GM12878 (cell line): Measurements from ENCODE around the gene CIAO2B. TPM values are rescaled to one million over a fixed set of nuclear protein-coding genes. Genes with fewer than 3 reads are reported as not detected.

ENCODE experiments used
- ATAC-seq: fragments of 200-7000 bp; cut with Tn5 transposase; 3 replicates; pipeline ENCODE4 v1.9.1; 2020; ENCODE audit warnings: mild to moderate bottlenecking, moderate library complexity
- BruUV-seq: library from RNA; stranded (reverse); fragments of 400-500 nt; replicated peaks from 2 replicates; lab custom pipeline; 2021; lab: Mats Ljungman, UMichigan
- CTCF ChIA-PET: fragments of 300-600 bp; sonication (Branson Sonifier 250); formaldehyde crosslinking; extraction: SDS; loops from one replicate; lab custom pipeline; 2021; ENCODE audit warnings: inconsistent platforms; lab: Yijun Ruan, JAX
- POLR2A ChIA-PET: fragments of 350-600 bp; formaldehyde crosslinking; extraction: SDS; loops from one replicate; lab custom pipeline; 2021; ENCODE audit warnings: inconsistent platforms; lab: Charles Lee
- RAD21 ChIA-PET: fragments of 300-600 bp; sonication (Branson Sonifier 250); formaldehyde crosslinking; loops from one replicate; lab custom pipeline; 2023; ENCODE audit warnings: antibody characterized with exemption; ENCODE audit not compliant: unreplicated experiment; lab: Charles Lee
- SMC1A ChIA-PET: fragments of 300-600 bp; sonication (Branson Sonifier 250); formaldehyde crosslinking; loops from one replicate; lab custom pipeline; 2023; ENCODE audit not compliant: unreplicated experiment, uncharacterized antibody; lab: Charles Lee
- DNase-seq: peaks from one replicate; pipeline ENCODE4 v3.0.0-alpha.2; 2011; ENCODE audit warnings: low read depth, low spot score
- FAIRE-seq: peaks from 3 replicates; lab custom pipeline; 2011; peaks lifted over from hg19 to GRCh38; lab: Jason Lieb, UNC
- H2AFZ ChIP-seq: 2 replicates; pipeline ENCODE4 v1.6.0; 2011; ENCODE audit warnings: low read depth, low read length, control low read depth; ENCODE audit not compliant: control insufficient read depth
- H3K27ac ChIP-seq: 2 replicates; pipeline ENCODE4 v1.5.1; 2011; ENCODE audit warnings: control low read depth; ENCODE audit not compliant: control insufficient read depth, insufficient read depth
- H3K27me3 ChIP-seq, 2 experiments: replicated peaks in 1 of 2; 2 replicates each; pipeline versions ENCODE4 v1.6.0 to v1.6.1; 2011; ENCODE audit warnings: low read length in 1 of 2; ENCODE audit not compliant: control insufficient read depth in 2 of 2, insufficient read depth in 2 of 2
- H3K36me3 ChIP-seq, 2 experiments: 2 replicates each; pipeline ENCODE4 v1.5.1; 2011; ENCODE audit warnings: low read length in 1 of 2; ENCODE audit not compliant: control insufficient read depth in 2 of 2, insufficient read depth in 2 of 2
- H3K4me1 ChIP-seq: 2 replicates; pipeline ENCODE4 v1.6.1; 2011; ENCODE audit warnings: mild to moderate bottlenecking, low read length, moderate library complexity, mixed read lengths; ENCODE audit not compliant: control insufficient read depth, insufficient read depth
- H3K4me2 ChIP-seq: 2 replicates; pipeline ENCODE4 v1.6.0; 2011; ENCODE audit warnings: control low read depth; ENCODE audit not compliant: control insufficient read depth, insufficient read depth
- H3K4me3 ChIP-seq: fragments of 200-600 bp; sonication (generic); 2 replicates; pipeline ENCODE4 v1.5.1; 2016
- H3K79me2 ChIP-seq: 2 replicates; pipeline ENCODE4 v1.6.0; 2011; ENCODE audit warnings: low read length; ENCODE audit not compliant: control insufficient read depth, insufficient read depth
- H3K9ac ChIP-seq: 2 replicates; pipeline ENCODE4 v1.8.0; 2011; ENCODE audit warnings: low read length, control low read depth, mixed read lengths; ENCODE audit not compliant: control insufficient read depth, insufficient read depth
- H3K9me3 ChIP-seq: replicated peaks from 3 replicates; pipeline ENCODE4 v1.5.1; 2011; ENCODE audit warnings: mild to moderate bottlenecking, low read length; ENCODE audit not compliant: control insufficient read depth, insufficient read depth
- H4K20me1 ChIP-seq: 2 replicates; pipeline ENCODE4 v1.6.0; 2011; ENCODE audit not compliant: control insufficient read depth, insufficient read depth
- ATF7 ChIP-seq: fragments of 450-650 bp; IDR thresholded peaks from 2 replicates; pipeline ENCODE4 v1.6.1; 2016; ENCODE audit warnings: low read depth, mild to moderate bottlenecking
- BACH1 ChIP-seq: fragments of 450-650 bp; IDR thresholded peaks from 2 replicates; pipeline ENCODE4 v1.6.1; 2017; ENCODE audit warnings: mild to moderate bottlenecking, borderline replicate concordance
- CEBPB ChIP-seq, 2 experiments: fragments of 150-350 bp in 1 of 2; IDR thresholded peaks; 2 replicates each; pipeline ENCODE4 v1.6.1; 2012 to 2014; ENCODE audit warnings: low read depth in 2 of 2, low read length in 2 of 2, borderline replicate concordance in 1 of 2, inconsistent platforms in 1 of 2
- CHD4 ChIP-seq: fragments of 200-600 bp; sonication (generic); IDR thresholded peaks from 2 replicates; pipeline ENCODE4 v1.6.1; 2016; ENCODE audit warnings: mild to moderate bottlenecking
- DPF2 ChIP-seq: fragments of 450-650 bp; IDR thresholded peaks from 2 replicates; pipeline ENCODE4 v1.6.1; 2017; ENCODE audit warnings: mild to moderate bottlenecking
- ETV6 ChIP-seq, 2 experiments: fragments of 450-650 bp in 1 of 2; IDR thresholded peaks in 1 of 2; conservative IDR thresholded peaks in 1 of 2; 2 replicates each; pipeline ENCODE4 v1.6.1; 2014; ENCODE audit warnings: antibody characterized with exemption in 1 of 2, borderline replicate concordance in 1 of 2, low read depth in 1 of 2, mild to moderate bottlenecking in 1 of 2, moderate library complexity in 1 of 2
- JUND ChIP-seq: IDR thresholded peaks from 2 replicates; pipeline ENCODE4 v1.6.1; 2012; ENCODE audit warnings: low read depth, mild to moderate bottlenecking, low read length, improper control_type of control experiment, moderate library complexity
- MEF2A ChIP-seq: IDR thresholded peaks from 2 replicates; pipeline ENCODE4 v1.6.1; 2011; ENCODE audit warnings: low read depth, mild to moderate bottlenecking, low read length, moderate library complexity; ENCODE audit not compliant: insufficient read depth
- NFXL1 ChIP-seq: fragments of 450-650 bp; IDR thresholded peaks from 2 replicates; pipeline ENCODE4 v1.6.1; 2017; ENCODE audit warnings: antibody characterized with exemption, mild to moderate bottlenecking, borderline replicate concordance
- RB1 ChIP-seq: fragments of 450-650 bp; formaldehyde crosslinking; IDR thresholded peaks from 2 replicates; pipeline ENCODE4 v1.6.1; 2017; ENCODE audit warnings: mild to moderate bottlenecking, borderline replicate concordance
- SMARCA5 ChIP-seq: fragments of 450-650 bp; IDR thresholded peaks from 2 replicates; pipeline ENCODE4 v1.6.1; 2017; ENCODE audit warnings: mild to moderate bottlenecking
- ZBTB33 ChIP-seq: fragments of 450-650 bp; IDR thresholded peaks from 2 replicates; pipeline ENCODE4 v1.6.1; 2017; ENCODE audit warnings: mild to moderate bottlenecking
- ZNF217 ChIP-seq: fragments of 450-650 bp; IDR thresholded peaks from 2 replicates; pipeline ENCODE4 v1.6.1; 2017; ENCODE audit warnings: antibody characterized with exemption, mild to moderate bottlenecking
- ZNF274 ChIP-seq: IDR thresholded peaks from one replicate; pipeline ENCODE4 v1.8.0; 2011; ENCODE audit not compliant: insufficient read length, insufficient read depth
- WGBS: methylation state at CpG from one replicate; pipeline ENCODE4 v1.1.6; 2016; ENCODE audit warnings: low lambda C conversion rate; ENCODE audit not compliant: insufficient replicate concordance, insufficient coverage; ENCODE audit errors: missing lambda C conversion rate; 5-methylcytosine and 5-hydroxymethylcytosine counted together
- in situ Hi-C: fragments of 300-500 bp; cut with MboI; formaldehyde crosslinking; loops from 9 replicates; pipeline ENCODE4 v1.14.3; 2018; ENCODE audit warnings: mixed read lengths
- intact Hi-C: fragments of 100-400 bp; cut with micrococcal nuclease; formaldehyde crosslinking; loops from one replicate; pipeline ENCODE4 v1.14.2; 2022; ENCODE audit not compliant: unreplicated experiment
- polyA plus RNA-seq, 11 experiments: library from polyadenylated mRNA; depleted of rRNA in 4 of 11; unstranded in 6 of 11; stranded (reverse) in 5 of 11; fragments of >200 nt; fragmentation: Nextera tagmentation in 4 of 11; fragmentation: Illumina TruSeq in 1 of 11; extraction: Ambion mirVana in 4 of 11; extraction: Trizol in 1 of 11; gene quantifications; 1 replicate in 1 of 11; 2 replicates in 10 of 11; pipeline versions ENCODE4 v1.2.1 to v1.2.3, GENCODE V29; 2011 to 2016; ENCODE audit warnings: inconsistent platforms in 2 of 11, missing spikeins in 2 of 11, low read depth in 1 of 11
- total RNA-seq, 4 experiments: library from RNA; depleted of rRNA in 3 of 4; stranded (reverse); fragments of >200 nt in 3 of 4; fragmentation: Illumina TruSeq in 1 of 4; extraction: Trizol in 1 of 4; gene quantifications; 2 replicates each; pipeline versions ENCODE4 v1.2.1 to v1.2.3, GENCODE V29; 2013 to 2021
- TF ChIP-seq, protein P1 (sequence below): fragments of 450-650 bp; IDR thresholded peaks from 2 replicates; pipeline ENCODE4 v1.6.1; 2018; ENCODE audit warnings: borderline replicate concordance, mild to moderate bottlenecking; ENCODE audit not compliant: partially characterized antibody
- TF ChIP-seq, protein P2 (sequence below): IDR thresholded peaks from 2 replicates; pipeline ENCODE4 v1.6.1; 2011; ENCODE audit warnings: low read depth, mild to moderate bottlenecking, low read length, moderate library complexity, borderline replicate concordance; ENCODE audit errors: extremely low read depth
- TF ChIP-seq, protein P3 (sequence below): fragments of 450-650 bp; formaldehyde crosslinking; IDR thresholded peaks from 2 replicates; pipeline ENCODE4 v1.4.0; 2020; ENCODE audit warnings: mild to moderate bottlenecking, moderate library complexity

The CIAO2B gene
- total and polyA plus RNA-seq, 10 of the 15 experiments (the other 5 are each of a cell fraction or from before 2014, with no cell fraction given) = 76.4 to 241 (median 138) TPM

- 88% methylated on average over 2 of the region's 2 CpGs for WGBS
- Histone ChIP-seq H3K4me2 (no peak overlapping the region), H3K4me3 (no peak overlapping the region), H4K20me1 (no peaks in the 10 kb centered on the region), H3K9ac (no peak overlapping the region), H3K27ac (no peak overlapping the region), H3K36me3 (no peaks in the 10 kb centered on the region), H2AFZ (no peak overlapping the region), H3K79me2 (peaks cover 33% of the 10 kb centered on the region), H3K9me3 (no peaks in the 10 kb centered on the region), H3K4me1 (peaks cover 25% of the 10 kb centered on the region), H3K27me3 (no peaks in the 10 kb centered on the region)
- in situ Hi-C loops = loop anchor here (10.0 kb wide), 1 partner anchor 63 kb away; no protein-coding TSS in a partner anchor
- POLR2A ChIA-PET = interaction anchor here (0.6 kb wide), 1 partner anchor 1190 kb away, joined by 3 read pairs; no protein-coding TSS in a partner anchor
- intact Hi-C loops = no loop called here
- DNase-seq = no peak
- CTCF ChIA-PET = interaction anchor here (0.8 to 2.3 kb wide), 3 partner anchors 12 to 37 kb away, joined by 4 to 10 read pairs (median 4); no protein-coding TSS in a partner anchor
- FAIRE-seq = no peak
- RAD21 ChIA-PET = no interaction called here
- no TSS peak for BruUV-seq
- SMC1A ChIA-PET = no interaction called here
- no peak for ATAC-seq
- TF ChIP-seq ZNF217 (no peak), ZBTB33 (no peak), ETV6 (conservative IDR thresholded peaks at IDR 0.05 in 1 of 2, IDR thresholded peaks at IDR 0.05 in 1 of 2; ENCODE audit: borderline replicate concordance in 1 of 2, low read depth in 1 of 2) (no peak), BACH1 (no peak), DPF2 (no peak), SMARCA5 (no peak), CHD4 (no peak), CEBPB (IDR thresholded peaks at IDR 0.05; ENCODE audit: borderline replicate concordance in 1 of 2, low read depth in 2 of 2, low read length in 2 of 2) (no peak), ZNF274 (no peak), MEF2A (no peak), JUND (no peak), ATF7 (no peak), RB1 (no peak), NFXL1 (no peak)
- TF ChIP-seq, protein P1, sequence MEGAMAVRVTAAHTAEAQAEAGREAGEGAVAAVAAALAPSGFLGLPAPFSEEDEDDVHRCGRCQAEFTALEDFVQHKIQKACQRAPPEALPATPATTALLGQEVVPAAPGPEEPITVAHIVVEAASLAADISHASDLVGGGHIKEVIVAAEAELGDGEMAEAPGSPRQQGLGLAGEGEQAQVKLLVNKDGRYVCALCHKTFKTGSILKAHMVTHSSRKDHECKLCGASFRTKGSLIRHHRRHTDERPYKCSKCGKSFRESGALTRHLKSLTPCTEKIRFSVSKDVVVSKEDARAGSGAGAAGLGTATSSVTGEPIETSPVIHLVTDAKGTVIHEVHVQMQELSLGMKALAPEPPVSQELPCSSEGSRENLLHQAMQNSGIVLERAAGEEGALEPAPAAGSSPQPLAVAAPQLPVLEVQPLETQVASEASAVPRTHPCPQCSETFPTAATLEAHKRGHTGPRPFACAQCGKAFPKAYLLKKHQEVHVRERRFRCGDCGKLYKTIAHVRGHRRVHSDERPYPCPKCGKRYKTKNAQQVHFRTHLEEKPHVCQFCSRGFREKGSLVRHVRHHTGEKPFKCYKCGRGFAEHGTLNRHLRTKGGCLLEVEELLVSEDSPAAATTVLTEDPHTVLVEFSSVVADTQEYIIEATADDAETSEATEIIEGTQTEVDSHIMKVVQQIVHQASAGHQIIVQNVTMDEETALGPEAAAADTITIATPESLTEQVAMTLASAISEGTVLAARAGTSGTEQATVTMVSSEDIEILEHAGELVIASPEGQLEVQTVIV = no peak
- TF ChIP-seq, protein P2, sequence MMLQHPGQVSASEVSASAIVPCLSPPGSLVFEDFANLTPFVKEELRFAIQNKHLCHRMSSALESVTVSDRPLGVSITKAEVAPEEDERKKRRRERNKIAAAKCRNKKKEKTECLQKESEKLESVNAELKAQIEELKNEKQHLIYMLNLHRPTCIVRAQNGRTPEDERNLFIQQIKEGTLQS = no peak
- TF ChIP-seq, protein P3, sequence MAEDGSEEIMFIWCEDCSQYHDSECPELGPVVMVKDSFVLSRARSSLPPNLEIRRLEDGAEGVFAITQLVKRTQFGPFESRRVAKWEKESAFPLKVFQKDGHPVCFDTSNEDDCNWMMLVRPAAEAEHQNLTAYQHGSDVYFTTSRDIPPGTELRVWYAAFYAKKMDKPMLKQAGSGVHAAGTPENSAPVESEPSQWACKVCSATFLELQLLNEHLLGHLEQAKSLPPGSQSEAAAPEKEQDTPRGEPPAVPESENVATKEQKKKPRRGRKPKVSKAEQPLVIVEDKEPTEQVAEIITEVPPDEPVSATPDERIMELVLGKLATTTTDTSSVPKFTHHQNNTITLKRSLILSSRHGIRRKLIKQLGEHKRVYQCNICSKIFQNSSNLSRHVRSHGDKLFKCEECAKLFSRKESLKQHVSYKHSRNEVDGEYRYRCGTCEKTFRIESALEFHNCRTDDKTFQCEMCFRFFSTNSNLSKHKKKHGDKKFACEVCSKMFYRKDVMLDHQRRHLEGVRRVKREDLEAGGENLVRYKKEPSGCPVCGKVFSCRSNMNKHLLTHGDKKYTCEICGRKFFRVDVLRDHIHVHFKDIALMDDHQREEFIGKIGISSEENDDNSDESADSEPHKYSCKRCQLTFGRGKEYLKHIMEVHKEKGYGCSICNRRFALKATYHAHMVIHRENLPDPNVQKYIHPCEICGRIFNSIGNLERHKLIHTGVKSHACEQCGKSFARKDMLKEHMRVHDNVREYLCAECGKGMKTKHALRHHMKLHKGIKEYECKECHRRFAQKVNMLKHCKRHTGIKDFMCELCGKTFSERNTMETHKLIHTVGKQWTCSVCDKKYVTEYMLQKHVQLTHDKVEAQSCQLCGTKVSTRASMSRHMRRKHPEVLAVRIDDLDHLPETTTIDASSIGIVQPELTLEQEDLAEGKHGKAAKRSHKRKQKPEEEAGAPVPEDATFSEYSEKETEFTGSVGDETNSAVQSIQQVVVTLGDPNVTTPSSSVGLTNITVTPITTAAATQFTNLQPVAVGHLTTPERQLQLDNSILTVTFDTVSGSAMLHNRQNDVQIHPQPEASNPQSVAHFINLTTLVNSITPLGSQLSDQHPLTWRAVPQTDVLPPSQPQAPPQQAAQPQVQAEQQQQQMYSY = no peak
Measured at GRCh38 chr16:66931665-66932064, 2.5 kb downstream of the CIAO2B start.
